D721Med (cell line): ENCODE data around the gene DHRS13.

ENCODE experiments used
- DNase-seq: peaks from one replicate; pipeline ENCODE4 v3.0.0; 2011; ENCODE audit warnings: low spot score; ENCODE audit not compliant: insufficient read length
- FAIRE-seq: peaks from 2 replicates; lab custom pipeline; 2011; peaks lifted over from hg19 to GRCh38; lab: Jason Lieb, UNC
- TF ChIP-seq, protein P1 (sequence below): IDR thresholded peaks from 2 replicates; pipeline ENCODE4 v1.5.1; 2012; ENCODE audit warnings: mild to moderate bottlenecking, control low read depth; ENCODE audit not compliant: insufficient read depth; ENCODE audit errors: missing control alignments

Gene DHRS13

DNA sequence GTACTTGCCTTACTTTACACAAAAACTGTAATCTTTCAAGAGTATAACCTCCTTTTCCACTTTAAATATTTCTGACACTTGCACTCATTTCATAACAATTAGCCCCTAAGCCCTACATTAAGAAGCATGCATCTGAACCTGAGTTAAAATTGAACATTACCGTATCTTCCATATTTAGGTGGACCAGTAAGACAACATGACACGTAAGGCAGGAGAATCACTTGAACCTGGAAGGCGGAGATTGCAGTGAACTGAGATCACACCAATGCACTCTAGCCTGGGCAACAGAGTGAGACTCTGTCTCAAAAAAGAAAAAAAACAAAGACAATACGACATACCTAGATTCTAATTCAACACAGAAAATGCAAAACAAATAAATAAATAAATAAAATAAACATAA is 41.5 kb upstream of the DHRS13 start:
- FAIRE-seq (no peak), DNase-seq (no peak)
- TF ChIP-seq, protein P1, sequence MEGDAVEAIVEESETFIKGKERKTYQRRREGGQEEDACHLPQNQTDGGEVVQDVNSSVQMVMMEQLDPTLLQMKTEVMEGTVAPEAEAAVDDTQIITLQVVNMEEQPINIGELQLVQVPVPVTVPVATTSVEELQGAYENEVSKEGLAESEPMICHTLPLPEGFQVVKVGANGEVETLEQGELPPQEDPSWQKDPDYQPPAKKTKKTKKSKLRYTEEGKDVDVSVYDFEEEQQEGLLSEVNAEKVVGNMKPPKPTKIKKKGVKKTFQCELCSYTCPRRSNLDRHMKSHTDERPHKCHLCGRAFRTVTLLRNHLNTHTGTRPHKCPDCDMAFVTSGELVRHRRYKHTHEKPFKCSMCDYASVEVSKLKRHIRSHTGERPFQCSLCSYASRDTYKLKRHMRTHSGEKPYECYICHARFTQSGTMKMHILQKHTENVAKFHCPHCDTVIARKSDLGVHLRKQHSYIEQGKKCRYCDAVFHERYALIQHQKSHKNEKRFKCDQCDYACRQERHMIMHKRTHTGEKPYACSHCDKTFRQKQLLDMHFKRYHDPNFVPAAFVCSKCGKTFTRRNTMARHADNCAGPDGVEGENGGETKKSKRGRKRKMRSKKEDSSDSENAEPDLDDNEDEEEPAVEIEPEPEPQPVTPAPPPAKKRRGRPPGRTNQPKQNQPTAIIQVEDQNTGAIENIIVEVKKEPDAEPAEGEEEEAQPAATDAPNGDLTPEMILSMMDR = no peak

DNA sequence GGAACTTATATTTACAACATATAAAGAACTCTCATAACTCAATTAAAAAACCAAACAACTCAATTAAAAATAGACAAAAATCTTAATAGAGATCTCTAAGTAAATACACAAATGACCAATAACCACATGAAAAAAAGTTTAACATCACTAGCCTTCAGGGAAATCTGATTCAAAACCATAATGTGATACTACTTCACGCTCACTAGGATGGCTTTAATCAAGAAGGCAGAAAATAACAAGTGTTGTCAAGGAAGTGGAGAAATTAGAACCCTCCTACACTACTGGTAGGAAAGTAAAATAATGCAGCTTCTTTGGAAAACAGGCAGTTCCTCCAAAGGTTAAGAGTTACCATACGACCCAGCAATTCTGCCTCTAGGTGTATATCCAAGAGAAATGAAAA is 40.0 kb upstream of the DHRS13 start:
- TF ChIP-seq, protein P1 = no peak
- FAIRE-seq (no peak), DNase-seq (no peak)

DNA sequence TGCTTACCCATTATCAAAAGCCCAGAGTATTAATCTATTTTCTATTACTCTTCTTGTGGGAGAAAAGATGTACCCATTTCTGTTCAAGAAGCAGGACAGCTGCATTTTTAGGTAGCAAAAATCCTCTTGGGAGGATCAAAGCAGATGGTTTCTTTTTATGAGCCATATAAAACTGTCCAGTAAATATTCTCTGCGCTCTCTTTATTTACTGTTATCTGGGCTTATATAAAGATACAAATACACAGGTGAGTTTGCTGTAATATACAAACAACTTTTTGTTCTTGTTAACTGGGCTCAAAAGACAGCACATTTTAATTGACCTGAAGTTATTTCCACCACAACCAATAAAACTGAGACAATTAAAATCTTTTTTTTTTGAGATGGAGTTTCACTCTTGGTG is 38.4 kb upstream of the DHRS13 start:
- FAIRE-seq (no peak), DNase-seq (no peak)
- TF ChIP-seq, protein P1 = no peak

DNA sequence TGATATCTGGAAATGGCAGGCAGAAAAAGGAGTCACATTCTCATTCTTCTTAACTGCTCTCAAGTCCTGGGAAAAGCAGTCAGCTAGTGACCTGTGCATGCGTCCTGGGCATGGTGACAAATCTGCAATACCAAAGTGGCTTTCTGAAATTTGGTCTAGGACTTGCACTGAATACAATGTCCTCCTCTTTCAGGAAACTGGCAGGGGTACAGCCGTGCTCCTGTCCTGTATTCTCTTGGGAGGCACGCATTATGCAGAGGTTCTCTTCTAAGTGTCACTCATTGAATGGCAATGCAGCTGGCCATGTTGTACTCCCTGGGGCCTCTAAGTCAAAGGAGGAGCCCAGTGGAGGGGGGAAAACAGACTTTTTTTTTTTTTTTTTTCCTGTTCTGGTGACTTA is 37.8 kb upstream of the DHRS13 start:
- FAIRE-seq (no peak), DNase-seq (no peak)
- TF ChIP-seq, protein P1 = no peak

DNA sequence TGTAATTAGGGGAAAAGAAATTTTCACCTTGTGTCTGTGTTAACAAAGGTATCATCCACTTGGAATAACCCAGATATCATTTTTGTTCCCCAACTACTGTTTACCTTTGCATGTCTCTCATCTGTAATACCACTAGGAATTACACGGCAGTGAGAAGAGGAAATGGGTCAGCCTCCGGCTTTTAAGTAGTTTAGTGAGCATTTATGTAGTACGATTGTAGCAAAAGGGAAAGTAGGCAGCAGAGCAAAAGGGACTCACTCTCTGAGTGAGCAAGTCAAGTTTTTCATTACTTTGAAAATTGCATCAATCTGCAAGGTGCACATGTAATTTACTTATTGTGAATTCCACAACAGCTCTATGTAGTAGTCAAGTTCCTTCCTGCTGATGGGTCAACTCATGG is 37.3 kb upstream of the DHRS13 start:
- FAIRE-seq (no peak), DNase-seq (no peak)
- TF ChIP-seq, protein P1 = no peak

DNA sequence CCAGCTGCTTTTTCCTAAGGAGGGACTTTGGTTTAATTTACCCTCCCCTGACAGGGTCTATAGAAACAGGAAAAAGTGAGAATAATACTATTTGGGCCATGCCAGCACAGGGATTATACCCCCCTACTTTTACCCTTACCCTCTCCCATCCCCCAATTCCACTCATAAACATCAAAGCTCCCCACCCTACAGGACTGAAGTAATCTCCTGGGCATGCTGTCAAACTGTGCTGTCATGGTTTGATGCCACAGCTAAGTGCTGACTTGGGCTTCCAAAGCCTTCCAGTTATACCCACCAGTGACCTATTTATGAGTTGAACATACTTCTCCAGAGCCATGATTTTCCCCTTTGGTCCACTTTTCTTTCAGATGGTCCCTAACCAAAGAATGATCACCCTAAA is 35.7 kb upstream of the DHRS13 start:
- DNase-seq (no peak), FAIRE-seq (no peak)
- TF ChIP-seq, protein P1 = no peak

DNA sequence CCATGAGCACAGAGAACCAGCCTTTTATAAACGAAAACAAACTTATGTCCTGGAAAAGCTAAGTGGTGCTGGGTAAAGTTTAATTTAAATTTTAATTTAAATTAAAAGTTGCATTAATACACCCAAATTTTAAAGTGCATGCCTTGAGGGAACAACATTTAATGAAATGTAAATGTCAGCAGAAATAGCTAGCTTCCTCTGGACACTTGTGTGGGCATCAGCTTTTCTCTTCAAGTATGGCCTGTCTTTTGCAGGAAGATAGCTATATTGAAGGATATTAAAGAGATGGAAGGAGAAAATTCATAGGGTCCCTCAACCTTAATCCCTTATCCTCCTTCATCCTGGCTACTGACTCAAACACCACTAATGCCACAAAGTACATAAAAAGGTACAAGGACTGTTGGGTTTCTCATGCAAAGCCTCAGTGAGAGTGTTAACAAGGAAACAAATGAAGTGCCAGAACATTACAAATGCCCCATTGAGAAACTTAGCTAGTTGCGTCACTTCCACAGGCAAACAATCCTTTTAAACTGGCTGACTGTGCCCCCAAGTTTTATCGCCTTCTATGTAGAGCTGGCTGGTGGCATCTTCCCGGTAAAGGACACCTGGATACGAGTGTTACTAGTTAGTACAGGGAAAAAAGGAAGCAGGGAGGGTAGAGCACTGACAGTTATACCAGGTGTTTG is 34.3 kb upstream of the DHRS13 start:
- no peak for DNase-seq
- no peak for FAIRE-seq
- TF ChIP-seq, protein P1 = no peak
